Measurements from ENCODE around the gene ZDHHC14. TPM values are rescaled to one million over a fixed set of nuclear protein-coding genes. Genes with fewer than 3 reads are reported as not detected.

The ZDHHC14 gene
- total RNA-seq, 2 experiments from 2014 or later = 1.3 to 1.6 TPM

- no peak for TF ChIP-seq CTCF (IDR thresholded peaks at IDR 0.05)
- Histone ChIP-seq H3K27me3 (ENCODE audit: control insufficient read depth in 1 of 2, insufficient read depth in 2 of 2, low read length in 2 of 2) (no peaks in the 10 kb centered on the region), H3K27ac (ENCODE audit: low read depth in 1 of 2, low read length in 2 of 2) (no peak overlapping the region), H3K9me3 (ENCODE audit: control insufficient read depth in 1 of 2, insufficient read depth in 1 of 2, low read length in 2 of 2) (no peaks in the 10 kb centered on the region), H3K36me3 (ENCODE audit: insufficient read depth, low read length) (no peaks in the 10 kb centered on the region), H3K4me1 (ENCODE audit: insufficient read depth, low read length) (peaks cover 3% of the 10 kb centered on the region), H3K4me3 (ENCODE audit: low read length) (no peak overlapping the region)
- ChIA-PET POLR2A (no interaction called here), CTCF (no interaction called here)
- Mint-ChIP-seq H3K27me3 (no peaks in the 10 kb centered on the region), H3K36me3 (ENCODE audit: low read depth) (no peaks in the 10 kb centered on the region), H3K27ac (no peak overlapping the region), H3K9me3 (no peaks in the 10 kb centered on the region), H3K4me1 (ENCODE audit: low read depth) (peaks cover 9% of the 10 kb centered on the region), H3K4me3 (no peak overlapping the region)
- ATAC-seq (ENCODE audit: poor library complexity) (no peak), DNase-seq (no peak)
- intact Hi-C loops (cut with DNase I, micrococcal nuclease) = no loop called here
These were observed 70.1 kb downstream of the ZDHHC14 start for GRCh38 chr6:157450931-157451742.

GRCh38 chr6:157452096-157452495 is 71.1 kb downstream of the ZDHHC14 start:
- H3K9me3 ChIP-seq (ENCODE audit: control insufficient read depth in 1 of 2, insufficient read depth in 1 of 2, low read length in 2 of 2) = no peaks in the 10 kb centered on the region
- intact Hi-C loops (cut with DNase I, micrococcal nuclease) = no loop called here
- Mint-ChIP-seq H3K4me3 (no peak overlapping the region), H3K4me1 (ENCODE audit: low read depth) (peaks cover 15% of the 10 kb centered on the region), H3K9me3 (no peaks in the 10 kb centered on the region), H3K27me3 (no peaks in the 10 kb centered on the region), H3K36me3 (ENCODE audit: low read depth) (no peaks in the 10 kb centered on the region), H3K27ac (no peak overlapping the region)
- H3K36me3 ChIP-seq (ENCODE audit: insufficient read depth, low read length) = no peaks in the 10 kb centered on the region
- no peak overlapping the region for H3K27ac ChIP-seq (ENCODE audit: low read depth in 1 of 2, low read length in 2 of 2)
- ATAC-seq (ENCODE audit: poor library complexity) (no peak), DNase-seq (no peak)
- no peaks in the 10 kb centered on the region for H3K27me3 ChIP-seq (ENCODE audit: control insufficient read depth in 1 of 2, insufficient read depth in 2 of 2, low read length in 2 of 2)
- H3K4me1 ChIP-seq (ENCODE audit: insufficient read depth, low read length) = peaks cover 12% of the 10 kb centered on the region
- ChIA-PET POLR2A (no interaction called here), CTCF (no interaction called here)
- no peak for TF ChIP-seq CTCF (IDR thresholded peaks at IDR 0.05)
- H3K4me3 ChIP-seq (ENCODE audit: low read length) = no peak overlapping the region

GRCh38 chr6:157453131-157453530 is 72.1 kb downstream of the ZDHHC14 start:
- Mint-ChIP-seq H3K4me3 (no peak overlapping the region), H3K36me3 (ENCODE audit: low read depth) (no peaks in the 10 kb centered on the region), H3K9me3 (no peaks in the 10 kb centered on the region), H3K4me1 (ENCODE audit: low read depth) (peaks cover 22% of the 10 kb centered on the region), H3K27me3 (no peaks in the 10 kb centered on the region), H3K27ac (no peak overlapping the region)
- H3K27ac ChIP-seq (ENCODE audit: low read depth in 1 of 2, low read length in 2 of 2) = no peak overlapping the region
- ATAC-seq (ENCODE audit: poor library complexity) (no peak), DNase-seq (no peak)
- POLR2A ChIA-PET = no interaction called here
- TF ChIP-seq CTCF (IDR thresholded peaks at IDR 0.05) = no peak
- H3K4me3 ChIP-seq (ENCODE audit: low read length) = no peak overlapping the region
- CTCF ChIA-PET = no interaction called here
- intact Hi-C loops (cut with DNase I, micrococcal nuclease) = no loop called here
- no peaks in the 10 kb centered on the region for H3K36me3 ChIP-seq (ENCODE audit: insufficient read depth, low read length)
- H3K4me1 ChIP-seq (ENCODE audit: insufficient read depth, low read length) = peaks cover 13% of the 10 kb centered on the region
- H3K27me3 ChIP-seq (ENCODE audit: control insufficient read depth in 1 of 2, insufficient read depth in 2 of 2, low read length in 2 of 2) = no peaks in the 10 kb centered on the region
- H3K9me3 ChIP-seq (ENCODE audit: control insufficient read depth in 1 of 2, insufficient read depth in 1 of 2, low read length in 2 of 2) = no peaks in the 10 kb centered on the region
